Measurements from ENCODE around the gene RNF222. TPM values are rescaled to one million over a fixed set of nuclear protein-coding genes. Genes with fewer than 3 reads are reported as not detected.
A peak's percentile ranks its signal among the peaks of the same experiment; 100 is the strongest.

RNF222 gene
- total and polyA plus RNA-seq, 10 of the 15 experiments (the other 5 are each of a cell fraction or from before 2014, with no cell fraction given), result not detected

- no peaks in the 10 kb centered on the region for H3K27me3 ChIP-seq (replicated peaks in 1 of 2; ENCODE audit: control insufficient read depth in 2 of 2, insufficient read depth in 2 of 2, low read length in 1 of 2)
- peak within 1 kb of the TSS; percentile 91 for H2AFZ ChIP-seq (ENCODE audit: control insufficient read depth, low read depth, low read length)
- peak; percentile 95 for ATAC-seq
- peaks cover 47% of the 10 kb centered on the region for H3K79me2 ChIP-seq (ENCODE audit: control insufficient read depth, insufficient read depth, low read length)
- H3K4me2 ChIP-seq (ENCODE audit: control insufficient read depth, insufficient read depth), result peak within 1 kb of the TSS; percentile 78
- no peaks in the 10 kb centered on the region for H3K9me3 ChIP-seq (replicated peaks; ENCODE audit: control insufficient read depth, insufficient read depth, low read length)
- in situ Hi-C loops (cut with MboI) (no loop called here), intact Hi-C loops (cut with micrococcal nuclease; ENCODE audit: unreplicated experiment) (loop anchor here (10.0 kb wide), 1 partner anchor 362 kb away; the partner anchor contains the start of gene CCDC42)
- peaks cover 6 to 22% of the 10 kb centered on the region in 2 experiments for H3K36me3 ChIP-seq (ENCODE audit: control insufficient read depth in 2 of 2, insufficient read depth in 2 of 2, low read length in 1 of 2)
- H3K9ac ChIP-seq (ENCODE audit: control insufficient read depth, insufficient read depth, low read length), result peak within 1 kb of the TSS; percentile 88
- under 1% methylated on average over 42 of the region's 55 CpGs for WGBS (ENCODE audit: insufficient coverage, insufficient replicate concordance, low lambda C conversion rate, missing lambda C conversion rate)
- CTCF ChIA-PET, result interaction anchor here (0.6 to 3.1 kb wide), 12 partner anchors 14 to 642 kb away, joined by 3 to 21 read pairs (median 4); partner anchors contain the start of genes RANGRF, RNF222 and SLC25A35
- peak within 1 kb of the TSS; percentile 84 for H3K4me3 ChIP-seq
- H3K4me1 ChIP-seq (ENCODE audit: control insufficient read depth, insufficient read depth, low read length), result no peaks in the 10 kb centered on the region; the same call in 1 of the 2 replicates
- RAD21 ChIA-PET (ENCODE audit: unreplicated experiment), result interaction anchor here (0.6 to 3.1 kb wide), 6 partner anchors 27 to 696 kb away, joined by 3 to 8 read pairs (median 4); partner anchors contain the start of genes NDEL1 and TP53
- POLR2A ChIA-PET, result interaction anchor here (0.9 kb wide), 1 partner anchor 52 kb away, joined by 4 read pairs; the partner anchor contains the start of gene NDEL1
- peak; percentile 95 for DNase-seq (ENCODE audit: low read depth, low spot score)
- SMC1A ChIA-PET (ENCODE audit: uncharacterized antibody, unreplicated experiment), result interaction anchor here (1.1 kb wide), 1 partner anchor 511 kb away, joined by 4 read pairs; no protein-coding TSS in a partner anchor
- H4K20me1 ChIP-seq (ENCODE audit: control insufficient read depth, insufficient read depth), result peaks cover 9% of the 10 kb centered on the region
- no TSS peak for BruUV-seq (replicated peaks)
- peak; percentile 91 for FAIRE-seq
- peak within 1 kb of the TSS; percentile 80 for H3K27ac ChIP-seq (ENCODE audit: control insufficient read depth, insufficient read depth)
- no peak for TF ChIP-seq FOS (IDR thresholded peaks at IDR 0.05; ENCODE audit: borderline replicate concordance, extremely low read depth, insufficient read length)
- no peak for TF ChIP-seq MEF2A (IDR thresholded peaks at IDR 0.05; ENCODE audit: insufficient read depth, low read depth, low read length)
- peak; percentile 74; the same call in 1 of the 2 replicates for TF ChIP-seq ELK1 (IDR thresholded peaks at IDR 0.05; ENCODE audit: low read depth, low read length)
- no peak for TF ChIP-seq NR2C2 (IDR thresholded peaks at IDR 0.05; ENCODE audit: borderline replicate concordance, control insufficient read depth, insufficient read length, low read depth)
- no peak; the same call in 1 of the 2 replicates for TF ChIP-seq ASH2L (IDR thresholded peaks at IDR 0.05; ENCODE audit: borderline replicate concordance, low read depth)
- TF ChIP-seq MXI1 (IDR thresholded peaks at IDR 0.05; ENCODE audit: low read depth, low read length), result peak; percentile 92
- 0 out of 2 replicates have a peak, but pooled peaks have one; percentile 21 for TF ChIP-seq ZNF24 (IDR thresholded peaks at IDR 0.05)
- no peak for TF ChIP-seq STAT3 (IDR thresholded peaks at IDR 0.05; ENCODE audit: low read depth, low read length)
- TF ChIP-seq PBX3 (IDR thresholded peaks at IDR 0.05; ENCODE audit: insufficient replicate concordance, low read depth, low read length), result no peak
- peak; percentile 35 for TF ChIP-seq RELA (IDR thresholded peaks at IDR 0.05; ENCODE audit: borderline replicate concordance, partially characterized antibody)
- TF ChIP-seq JUND (IDR thresholded peaks at IDR 0.05; ENCODE audit: low read depth, low read length), result no peak
- no peak; the same call in none of the 2 replicates for TF ChIP-seq RBBP5 (conservative IDR thresholded peaks at IDR 0.05)
- TF ChIP-seq KAT2A (conservative IDR thresholded peaks at IDR 0.05; ENCODE audit: control insufficient read depth, low read depth, low read length), result no peak
- TF ChIP-seq NR2F1 (conservative IDR thresholded peaks at IDR 0.05), result peak; percentile 70
- no peak for TF ChIP-seq KLF5 (IDR thresholded peaks at IDR 0.05; ENCODE audit: partially characterized antibody)
- no peak for TF ChIP-seq NFYA (IDR thresholded peaks at IDR 0.05; ENCODE audit: borderline replicate concordance, low read depth, low read length)
- peak; percentile 96 for TF ChIP-seq LARP7 (IDR thresholded peaks at IDR 0.05)
- TF ChIP-seq ZBTB11 (CRISPR knock-in tag; IDR thresholded peaks at IDR 0.05), result peak; percentile 15; the same call in 1 of the 2 replicates
These were observed 14.3 kb downstream of the RNF222 start, which contains the start of gene RPL26 for GRCh38 chr17:8383143-8383822. Gene RPL26 (minus strand): TSS chr17:8383193. CDS start chr17:8382310, 883 bp downstream.
